ENCODE measurements around the gene YARS2. TPM values are rescaled to one million over a fixed set of nuclear protein-coding genes. Genes with fewer than 3 reads are reported as not detected.
A peak's percentile ranks its signal among the peaks of the same experiment; 100 is the strongest.
"Not testable (repeated sequence)": the region's sequence is repeated elsewhere in the genome, so short reads cannot be mapped to it uniquely, and the experiment has no call there.

The YARS2 gene
- total RNA-seq, 1 donor = 23.9 TPM

GRCh38 chr12:32705783-32706182, 49.9 kb downstream of the YARS2 start:
- Histone ChIP-seq H3K4me3 (ENCODE audit: insufficient read depth, low read length) (no peak overlapping the region), H3K79me2 (ENCODE audit: insufficient read depth, low read length) (peaks cover 16% of the 10 kb centered on the region), H3K4me2 (ENCODE audit: insufficient read depth, low read length) (no peak overlapping the region), H4K20me1 (ENCODE audit: insufficient read depth, low read length) (no peaks in the 10 kb centered on the region), H3K9me3 (ENCODE audit: low read depth, low read length) (no peaks in the 10 kb centered on the region), H3K4me1 (ENCODE audit: insufficient read depth, low read length) (no peaks in the 10 kb centered on the region), H2AFZ (ENCODE audit: low read length) (no peak overlapping the region), H3K27ac (ENCODE audit: low read depth, low read length) (no peak overlapping the region), H3K27me3 (ENCODE audit: insufficient read depth, low read length) (no peaks in the 10 kb centered on the region), H3K36me3 (ENCODE audit: insufficient read depth, low read length) (peaks cover 22% of the 10 kb centered on the region)
- no peak for TF ChIP-seq CTCF (IDR thresholded peaks at IDR 0.05; ENCODE audit: extremely low read depth, low read depth, low read length)
- no peak for DNase-seq (ENCODE audit: insufficient read length, low spot score, missing footprints)

GRCh38 chr12:32702946-32703345, 52.8 kb downstream of the YARS2 start:
- H3K79me2 ChIP-seq (ENCODE audit: insufficient read depth, low read length) = peaks cover 42% of the 10 kb centered on the region
- no peaks in the 10 kb centered on the region for H4K20me1 ChIP-seq (ENCODE audit: insufficient read depth, low read length)
- no peak for DNase-seq (ENCODE audit: insufficient read length, low spot score, missing footprints)
- peaks cover 16% of the 10 kb centered on the region for H3K36me3 ChIP-seq (ENCODE audit: insufficient read depth, low read length)
- no peak overlapping the region for H3K4me2 ChIP-seq (ENCODE audit: insufficient read depth, low read length)
- H3K9me3 ChIP-seq (ENCODE audit: low read depth, low read length) = no peaks in the 10 kb centered on the region
- no peaks in the 10 kb centered on the region for H3K27me3 ChIP-seq (ENCODE audit: insufficient read depth, low read length)
- H3K27ac ChIP-seq (ENCODE audit: low read depth, low read length) = no peak overlapping the region
- no peaks in the 10 kb centered on the region for H3K4me1 ChIP-seq (ENCODE audit: insufficient read depth, low read length)
- H3K4me3 ChIP-seq (ENCODE audit: insufficient read depth, low read length) = no peak overlapping the region
- no peak overlapping the region for H2AFZ ChIP-seq (ENCODE audit: low read length)
- no peak for TF ChIP-seq CTCF (IDR thresholded peaks at IDR 0.05; ENCODE audit: extremely low read depth, low read depth, low read length)

- Histone ChIP-seq H3K79me2 (ENCODE audit: insufficient read depth, low read length) (peaks cover 46% of the 10 kb centered on the region), H3K36me3 (ENCODE audit: insufficient read depth, low read length) (peaks cover 16% of the 10 kb centered on the region), H4K20me1 (ENCODE audit: insufficient read depth, low read length) (peaks cover under 1% of the 10 kb centered on the region), H3K4me2 (ENCODE audit: insufficient read depth, low read length) (no peak overlapping the region), H3K4me3 (ENCODE audit: insufficient read depth, low read length) (no peak overlapping the region), H2AFZ (ENCODE audit: low read length) (no peak overlapping the region), H3K9me3 (ENCODE audit: low read depth, low read length) (no peaks in the 10 kb centered on the region), H3K4me1 (ENCODE audit: insufficient read depth, low read length) (no peaks in the 10 kb centered on the region), H3K27ac (ENCODE audit: low read depth, low read length) (no peak overlapping the region), H3K27me3 (ENCODE audit: insufficient read depth, low read length) (no peaks in the 10 kb centered on the region)
- TF ChIP-seq CTCF (IDR thresholded peaks at IDR 0.05; ENCODE audit: extremely low read depth, low read depth, low read length) = no peak
- peak; percentile 66 for DNase-seq (ENCODE audit: insufficient read length, low spot score, missing footprints)
These were observed 53.2 kb downstream of the YARS2 start for GRCh38 chr12:32702473-32702872.

GRCh38 chr12:32699437-32699836, 56.3 kb downstream of the YARS2 start:
- not testable (repeated sequence) for H4K20me1 ChIP-seq (ENCODE audit: insufficient read depth, low read length); H3K9me3 ChIP-seq (ENCODE audit: low read depth, low read length); H3K4me1 ChIP-seq (ENCODE audit: insufficient read depth, low read length); H3K4me2 ChIP-seq (ENCODE audit: insufficient read depth, low read length); H3K4me3 ChIP-seq (ENCODE audit: insufficient read depth, low read length); H2AFZ ChIP-seq (ENCODE audit: low read length); H3K27ac ChIP-seq (ENCODE audit: low read depth, low read length); DNase-seq (ENCODE audit: insufficient read length, low spot score, missing footprints); H3K36me3 ChIP-seq (ENCODE audit: insufficient read depth, low read length); H3K27me3 ChIP-seq (ENCODE audit: insufficient read depth, low read length)
- peaks cover 68% of the 10 kb centered on the region for H3K79me2 ChIP-seq (ENCODE audit: insufficient read depth, low read length)
